Measurements from ENCODE around the gene NKG7.
"Not testable (repeated sequence)": the region's sequence is repeated elsewhere in the genome, so short reads cannot be mapped to it uniquely, and the experiment has no call there.

NKG7 gene, protein sequence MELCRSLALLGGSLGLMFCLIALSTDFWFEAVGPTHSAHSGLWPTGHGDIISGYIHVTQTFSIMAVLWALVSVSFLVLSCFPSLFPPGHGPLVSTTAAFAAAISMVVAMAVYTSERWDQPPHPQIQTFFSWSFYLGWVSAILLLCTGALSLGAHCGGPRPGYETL

DNA sequence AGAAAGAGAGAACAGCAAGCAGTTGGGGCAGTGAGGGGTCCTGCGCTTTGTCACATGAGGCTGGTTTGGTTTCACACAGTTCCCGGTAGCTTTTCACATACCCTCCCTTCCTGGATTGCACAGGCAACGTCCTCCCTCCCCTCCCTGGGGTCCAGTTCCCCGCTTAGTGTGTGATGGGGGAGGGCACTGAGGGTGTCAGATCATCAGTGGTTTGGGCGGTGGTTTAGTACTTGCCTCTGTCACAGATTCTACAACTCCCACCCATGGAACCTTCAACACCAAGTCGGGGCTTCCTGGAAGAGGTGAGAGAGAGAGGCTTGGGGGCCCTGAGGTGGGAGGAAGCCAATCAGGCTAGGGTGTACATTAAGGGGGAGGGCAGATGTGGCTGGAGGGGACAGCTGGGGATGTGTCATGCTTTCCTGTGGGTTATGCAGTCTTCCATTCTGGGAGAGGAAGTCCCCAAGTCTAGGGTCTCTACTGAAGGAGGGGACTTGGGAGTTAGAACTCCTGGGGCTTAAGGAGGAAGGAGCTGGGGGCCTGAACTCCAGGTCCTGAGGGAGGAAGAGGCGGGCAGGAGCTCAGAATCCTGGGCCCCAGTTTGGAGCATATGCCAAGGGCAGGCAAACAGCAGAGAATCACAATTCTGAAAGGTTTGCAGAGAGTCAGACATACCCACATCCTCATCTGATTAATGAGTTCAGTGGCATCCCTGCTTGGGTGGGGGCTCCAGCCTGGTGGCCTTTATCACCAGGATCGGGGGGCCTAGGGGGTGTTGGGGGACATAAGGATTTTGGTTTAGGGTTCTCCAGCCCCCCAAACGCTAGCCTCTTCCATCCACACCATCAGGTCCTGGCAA lies at the start of gene NKG7:
Gene NKG7, minus strand, starts transcription at position 6 of the 856 bp plus-strand sequence. CDS start 119 bp downstream, outside the sequence.
- Histone ChIP-seq H3K4me3 (no peak within 1 kb of the TSS), H3K27ac (no peak within 1 kb of the TSS)
- TF ChIP-seq, protein P1, sequence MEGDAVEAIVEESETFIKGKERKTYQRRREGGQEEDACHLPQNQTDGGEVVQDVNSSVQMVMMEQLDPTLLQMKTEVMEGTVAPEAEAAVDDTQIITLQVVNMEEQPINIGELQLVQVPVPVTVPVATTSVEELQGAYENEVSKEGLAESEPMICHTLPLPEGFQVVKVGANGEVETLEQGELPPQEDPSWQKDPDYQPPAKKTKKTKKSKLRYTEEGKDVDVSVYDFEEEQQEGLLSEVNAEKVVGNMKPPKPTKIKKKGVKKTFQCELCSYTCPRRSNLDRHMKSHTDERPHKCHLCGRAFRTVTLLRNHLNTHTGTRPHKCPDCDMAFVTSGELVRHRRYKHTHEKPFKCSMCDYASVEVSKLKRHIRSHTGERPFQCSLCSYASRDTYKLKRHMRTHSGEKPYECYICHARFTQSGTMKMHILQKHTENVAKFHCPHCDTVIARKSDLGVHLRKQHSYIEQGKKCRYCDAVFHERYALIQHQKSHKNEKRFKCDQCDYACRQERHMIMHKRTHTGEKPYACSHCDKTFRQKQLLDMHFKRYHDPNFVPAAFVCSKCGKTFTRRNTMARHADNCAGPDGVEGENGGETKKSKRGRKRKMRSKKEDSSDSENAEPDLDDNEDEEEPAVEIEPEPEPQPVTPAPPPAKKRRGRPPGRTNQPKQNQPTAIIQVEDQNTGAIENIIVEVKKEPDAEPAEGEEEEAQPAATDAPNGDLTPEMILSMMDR (IDR thresholded peaks at IDR 0.05), result no peak
- DNase-seq (ENCODE audit: low spot score), result no peak

DNA sequence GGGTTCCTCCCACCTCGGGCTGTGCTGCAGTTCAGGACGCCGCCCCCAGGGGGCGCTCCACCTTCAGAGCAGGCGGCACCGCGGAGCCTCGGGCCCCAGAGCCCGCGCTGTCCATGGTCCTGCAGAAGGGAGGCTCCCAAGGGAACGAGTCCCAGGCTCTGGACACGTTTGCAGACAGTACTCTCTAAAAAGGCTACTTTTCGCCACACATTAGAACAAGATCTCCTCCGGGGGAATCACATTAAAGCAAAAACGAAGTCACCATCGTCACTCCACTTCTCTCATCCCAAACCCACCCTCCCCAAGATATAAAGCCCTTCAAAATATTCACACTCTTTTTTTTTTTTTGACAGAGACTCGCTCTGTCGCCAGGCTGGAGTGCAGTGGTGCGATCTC lies 49.6 kb upstream of the NKG7 start:
- no peak overlapping the region for H3K4me3 ChIP-seq
- TF ChIP-seq, protein P1 (IDR thresholded peaks at IDR 0.05), result peak; percentile 51
- DNase-seq (ENCODE audit: low spot score), result no peak
- H3K27ac ChIP-seq, result no peak overlapping the region

DNA sequence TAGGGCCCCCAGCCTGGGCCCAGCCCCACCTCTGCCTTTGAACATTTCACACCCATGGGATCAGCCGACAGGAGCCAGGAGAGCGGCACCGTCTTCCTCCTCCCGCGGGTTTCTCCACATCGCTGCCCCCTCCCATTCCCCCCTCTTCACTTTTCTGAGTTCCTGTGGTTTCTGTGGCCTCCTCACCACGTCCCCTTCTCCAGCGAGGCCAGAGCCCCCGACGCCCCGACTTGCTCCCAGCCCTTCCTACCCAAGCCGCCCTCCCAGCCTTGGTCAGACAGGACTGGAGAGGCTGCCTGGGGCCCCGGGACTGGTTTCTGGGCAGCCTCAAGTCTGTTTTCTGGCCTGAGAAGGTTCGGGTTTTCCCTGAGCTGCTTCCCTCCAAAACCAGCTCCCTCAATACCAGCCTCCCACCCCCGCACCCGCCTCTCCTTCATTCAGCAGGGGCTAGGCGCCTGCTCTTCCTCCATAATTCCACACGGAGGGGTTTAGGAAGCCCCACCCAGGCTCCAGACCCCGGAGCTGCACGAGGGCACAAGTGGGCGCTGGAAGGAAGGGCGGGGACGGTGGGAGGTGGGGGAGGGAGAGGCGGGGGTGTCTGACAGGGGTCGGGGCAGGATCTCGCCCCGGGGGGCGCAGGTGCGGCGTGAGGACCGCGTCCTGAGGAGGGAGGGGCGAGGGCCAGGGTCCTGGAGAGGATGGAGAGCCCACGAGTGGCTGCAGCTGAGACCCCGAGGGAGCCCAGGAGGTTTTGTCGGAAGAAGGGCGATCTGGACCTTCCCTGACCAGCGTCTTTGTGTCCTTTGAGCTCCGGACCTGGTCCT lies 49.0 kb upstream of the NKG7 start:
- Histone ChIP-seq H3K27ac (no peak overlapping the region), H3K4me3 (no peak overlapping the region)
- no peak for DNase-seq (ENCODE audit: low spot score)
- TF ChIP-seq, protein P1 (IDR thresholded peaks at IDR 0.05), result no peak

DNA sequence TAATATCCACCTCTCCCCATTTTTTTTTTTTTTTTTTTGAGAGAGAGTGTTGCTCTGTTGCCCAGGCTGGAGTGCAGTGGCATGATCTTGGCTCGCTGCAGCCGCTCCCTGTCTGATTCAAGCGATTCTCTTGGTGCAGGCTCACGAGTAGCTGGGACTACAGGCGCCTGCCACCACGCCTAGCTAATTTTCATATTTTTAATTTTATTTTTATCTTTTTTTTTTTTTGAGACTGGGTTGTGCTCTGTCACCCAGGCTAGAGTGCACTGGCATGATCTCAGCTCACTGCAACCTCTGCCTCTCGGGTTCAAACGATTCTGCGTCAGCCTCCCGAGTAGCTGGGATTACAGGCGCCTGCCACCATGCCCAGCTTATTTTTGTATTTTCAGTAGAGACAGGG lies 48.1 kb upstream of the NKG7 start:
- DNase-seq (ENCODE audit: low spot score); H3K27ac ChIP-seq; H3K4me3 ChIP-seq: not testable (repeated sequence)

DNA sequence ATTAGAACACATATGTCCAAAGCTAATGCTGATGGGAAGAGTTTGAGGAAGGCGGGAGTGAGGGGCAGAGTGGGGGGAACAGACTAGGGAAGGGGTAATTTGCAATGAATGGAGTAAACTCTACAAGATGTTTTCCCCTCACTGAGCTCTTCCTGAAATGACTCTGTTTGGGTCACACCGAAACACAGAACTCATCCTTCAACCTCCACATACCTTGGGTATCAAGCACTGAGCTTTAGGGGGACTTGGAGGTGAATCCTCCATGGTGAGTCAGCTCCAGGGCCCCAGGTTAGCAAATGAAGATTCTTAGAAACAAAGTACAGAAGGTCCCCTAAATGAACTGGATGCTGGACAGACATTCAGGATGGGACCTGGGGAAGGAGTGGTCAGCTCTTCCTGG lies 46.3 kb upstream of the NKG7 start:
- H3K27ac ChIP-seq, result no peak overlapping the region
- H3K4me3 ChIP-seq, result no peak overlapping the region
- DNase-seq (ENCODE audit: low spot score), result no peak
- TF ChIP-seq, protein P1 (IDR thresholded peaks at IDR 0.05), result no peak

DNA sequence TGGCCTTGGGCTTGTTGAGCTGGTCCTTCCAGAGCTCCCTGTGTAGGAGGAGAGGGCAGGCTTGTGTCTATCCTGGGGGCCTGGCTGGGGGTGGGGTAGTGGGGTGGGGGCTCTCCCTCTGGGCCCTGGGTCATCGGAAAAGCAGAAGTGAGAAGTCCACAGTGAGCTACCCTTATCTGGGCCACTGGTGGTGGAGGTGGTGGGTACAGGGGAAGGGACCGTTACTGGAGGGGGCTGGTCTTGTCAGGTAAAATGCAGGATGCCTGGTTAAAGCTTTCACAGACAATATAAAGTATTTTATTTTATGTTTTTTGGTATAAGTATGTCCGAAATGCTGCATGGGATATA lies 45.3 kb upstream of the NKG7 start:
- Histone ChIP-seq H3K4me3 (no peak overlapping the region), H3K27ac (peak overlapping the region in 1 of 2 donors; percentile 58)
- DNase-seq (ENCODE audit: low spot score), result no peak
- TF ChIP-seq, protein P1 (IDR thresholded peaks at IDR 0.05), result no peak

DNA sequence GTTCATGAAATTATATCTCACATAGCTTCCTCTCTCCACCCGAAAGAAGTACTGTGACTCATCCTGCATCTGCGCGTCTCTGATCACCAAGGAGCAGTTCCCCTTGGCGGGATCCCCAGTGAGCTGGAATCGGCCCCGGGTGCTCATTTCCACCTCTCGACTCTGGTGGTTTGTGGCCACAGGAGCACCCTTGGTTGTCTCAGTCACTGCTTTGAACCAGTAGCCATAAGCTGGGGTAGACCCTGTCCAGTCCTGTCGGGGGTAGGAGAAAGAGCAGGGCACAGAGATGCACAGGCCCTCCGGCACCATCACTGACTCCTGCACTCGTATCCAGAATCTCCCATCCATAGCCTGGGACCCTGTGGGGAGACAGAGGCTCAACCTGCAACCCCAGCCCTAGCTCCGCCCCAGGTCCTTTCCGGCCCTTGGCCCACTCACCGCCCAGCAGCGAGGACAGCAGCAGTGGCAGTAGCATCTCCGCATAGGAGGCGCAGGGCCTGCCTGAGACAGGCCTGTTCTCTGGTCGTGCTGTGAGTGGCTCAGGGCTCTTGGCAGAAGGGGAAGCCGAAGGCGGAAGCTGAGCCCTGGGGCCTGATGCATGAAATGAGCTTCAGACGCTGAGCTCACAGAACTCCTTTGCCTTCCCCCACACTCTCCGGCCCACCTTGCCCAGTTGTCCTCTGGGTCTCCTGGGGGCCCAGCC lies 44.8 kb upstream of the NKG7 start, which contains the start of gene SIGLEC10:
Gene SIGLEC10, minus strand, starts transcription at position 536 of the 703 bp plus-strand sequence. Its CDS starts 61 bp downstream, at position 475.
- no peak for DNase-seq (ENCODE audit: low spot score)
- TF ChIP-seq, protein P1 (IDR thresholded peaks at IDR 0.05), result no peak
- H3K27ac ChIP-seq, result peak within 1 kb of the TSS in 1 of 2 donors; percentile 58
- no peak within 1 kb of the TSS for H3K4me3 ChIP-seq

DNA sequence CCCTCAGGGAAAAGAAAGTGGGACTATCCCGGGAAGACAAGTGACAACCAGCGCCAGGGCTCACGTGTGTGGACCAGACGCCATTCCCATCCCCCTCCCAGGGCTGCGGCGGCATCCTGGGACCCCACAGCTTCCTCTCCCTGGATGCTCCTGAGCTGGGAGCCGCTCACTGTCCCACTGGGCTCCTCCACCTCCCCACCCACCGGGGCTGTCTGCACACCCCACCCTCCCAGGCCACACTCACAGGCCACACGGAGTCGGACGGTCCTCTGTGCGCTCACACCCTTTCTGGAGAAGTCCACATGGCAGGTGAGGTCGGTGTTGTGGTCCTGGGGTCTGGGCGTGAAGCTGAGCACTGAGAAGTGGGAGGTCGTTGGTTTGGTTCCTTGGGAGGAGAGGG lies 44.0 kb upstream of the NKG7 start:
- H3K4me3 ChIP-seq; DNase-seq (ENCODE audit: low spot score): not testable (repeated sequence)
- H3K27ac ChIP-seq, result peak overlapping the region in 1 of 2 donors; percentile 58
